Brain pericyte (primary cell): ENCODE results near the gene CIB2.
A peak's percentile ranks its signal among the peaks of the same experiment; 100 is the strongest.

Experiments used
- DNase-seq: peaks from one replicate; pipeline ENCODE4 v3.0.0-alpha.2; 2012; ENCODE audit warnings: low read depth, low spot score

Gene CIB2

GRCh38 chr15:78065973-78066946 lies 65.0 kb downstream of the CIB2 start:
- no peak for DNase-seq

GRCh38 chr15:78065284-78065872 lies 65.9 kb downstream of the CIB2 start:
- DNase-seq, result peak; percentile 90

- DNase-seq, result no peak
Observed at GRCh38 chr15:78064544-78064943, 66.7 kb downstream of the CIB2 start.

GRCh38 chr15:78063970-78064385 lies 67.3 kb downstream of the CIB2 start:
- DNase-seq, result no peak

- no peak for DNase-seq
Observed at GRCh38 chr15:78063217-78063616, 68.0 kb downstream of the CIB2 start.

- no peak for DNase-seq
Observed at GRCh38 chr15:78061963-78062427, 69.2 kb downstream of the CIB2 start.

- DNase-seq, result no peak
Observed at GRCh38 chr15:78060232-78060631, 71.0 kb downstream of the CIB2 start.

- DNase-seq, result no peak
Observed at GRCh38 chr15:78059110-78059839, 72.0 kb downstream of the CIB2 start.

GRCh38 chr15:78058401-78058935 lies 72.8 kb downstream of the CIB2 start:
- no peak for DNase-seq

GRCh38 chr15:78057803-78058202 lies 73.4 kb downstream of the CIB2 start:
- no peak for DNase-seq

- no peak for DNase-seq
Observed at GRCh38 chr15:78056714-78057269, 74.5 kb downstream of the CIB2 start.

- DNase-seq, result no peak
Observed at GRCh38 chr15:78055919-78056713, 75.1 kb downstream of the CIB2 start.

GRCh38 chr15:78054966-78055365 lies 76.3 kb downstream of the CIB2 start:
- no peak for DNase-seq
